GM18519 (cell line): Measurements from ENCODE around the gene PIM1.

Experiments
- ATAC-seq: cut with Tn5 transposase; IDR thresholded peaks from one replicate; pipeline ENCODE4 v1.9.1; 2021; ENCODE audit warnings: mild to moderate bottlenecking, moderate library complexity; ENCODE audit not compliant: unreplicated experiment, low FRiP score

Gene PIM1

GRCh38 chr6:37212268-37212667 is 42.3 kb downstream of the PIM1 start:
- no peak for ATAC-seq

- ATAC-seq: no peak
Measured at GRCh38 chr6:37218061-37218460, 48.1 kb downstream of the PIM1 start.

- ATAC-seq: no peak
Measured at GRCh38 chr6:37218511-37218910, 48.6 kb downstream of the PIM1 start.

- ATAC-seq: no peak
Measured at GRCh38 chr6:37221585-37222124, 51.7 kb downstream of the PIM1 start.

- ATAC-seq: peak; percentile 67
Measured at GRCh38 chr6:37222125-37222967, 52.4 kb downstream of the PIM1 start.

- ATAC-seq: no peak
Measured at GRCh38 chr6:37222992-37223391, 53.0 kb downstream of the PIM1 start.
